Activated gamma-delta T cell treated with anti-CD3 and anti-CD28 coated beads, Interleukin-2, amount 50 U/mL, for 16 hours (primary cell): ENCODE data around the gene RFC3.
"Not testable (repeated sequence)": the region's sequence is repeated elsewhere in the genome, so short reads cannot be mapped to it uniquely, and the experiment has no call there.

Experiments used
- DNase-seq: peaks from one replicate; pipeline ENCODE4 v3.0.0-alpha.2; 2020; ENCODE audit warnings: low read depth

Gene RFC3, protein sequence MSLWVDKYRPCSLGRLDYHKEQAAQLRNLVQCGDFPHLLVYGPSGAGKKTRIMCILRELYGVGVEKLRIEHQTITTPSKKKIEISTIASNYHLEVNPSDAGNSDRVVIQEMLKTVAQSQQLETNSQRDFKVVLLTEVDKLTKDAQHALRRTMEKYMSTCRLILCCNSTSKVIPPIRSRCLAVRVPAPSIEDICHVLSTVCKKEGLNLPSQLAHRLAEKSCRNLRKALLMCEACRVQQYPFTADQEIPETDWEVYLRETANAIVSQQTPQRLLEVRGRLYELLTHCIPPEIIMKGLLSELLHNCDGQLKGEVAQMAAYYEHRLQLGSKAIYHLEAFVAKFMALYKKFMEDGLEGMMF

DNA sequence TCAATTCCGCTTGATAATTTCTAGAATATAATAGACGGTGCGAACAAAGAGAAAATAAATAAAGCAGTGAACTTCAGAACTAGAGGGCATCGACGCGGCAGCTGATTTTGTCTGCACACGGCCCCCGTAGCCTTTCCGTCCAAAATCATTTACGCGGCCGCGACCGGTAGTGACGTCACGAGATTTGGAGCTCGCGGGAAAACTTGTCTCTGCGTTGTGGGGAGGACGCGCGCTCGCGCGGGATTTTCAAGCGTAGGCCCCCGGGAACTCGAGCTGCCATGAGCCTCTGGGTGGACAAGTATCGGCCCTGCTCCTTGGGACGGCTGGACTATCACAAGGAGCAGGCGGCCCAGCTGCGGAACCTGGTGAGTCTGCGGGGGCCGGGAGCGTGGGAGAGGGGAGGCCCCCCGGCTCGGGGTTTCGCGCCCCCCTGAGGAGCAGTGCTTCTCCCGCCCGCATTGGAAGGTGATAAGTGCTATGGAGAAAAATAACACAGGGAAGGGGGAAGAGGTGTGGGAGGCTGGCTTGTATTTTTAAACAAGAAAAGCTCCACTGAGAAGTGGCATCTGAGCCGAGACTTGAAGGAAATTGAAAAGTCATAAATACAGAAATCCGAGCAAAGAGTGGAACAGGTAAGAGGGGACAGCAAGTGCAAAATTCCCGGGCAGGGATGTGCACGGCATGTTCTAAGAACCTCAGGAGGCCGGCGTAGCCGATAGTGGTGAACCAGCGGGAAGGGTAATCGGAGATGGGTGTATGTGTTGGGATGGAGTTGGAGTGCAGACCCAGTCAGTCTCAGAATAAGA, at the start of gene RFC3:
TSS of gene RFC3 (plus strand) at position 249 of the 806 bp plus-strand sequence. CDS start at position 279, 30 bp downstream.
- peak; percentile 85 for DNase-seq

DNA sequence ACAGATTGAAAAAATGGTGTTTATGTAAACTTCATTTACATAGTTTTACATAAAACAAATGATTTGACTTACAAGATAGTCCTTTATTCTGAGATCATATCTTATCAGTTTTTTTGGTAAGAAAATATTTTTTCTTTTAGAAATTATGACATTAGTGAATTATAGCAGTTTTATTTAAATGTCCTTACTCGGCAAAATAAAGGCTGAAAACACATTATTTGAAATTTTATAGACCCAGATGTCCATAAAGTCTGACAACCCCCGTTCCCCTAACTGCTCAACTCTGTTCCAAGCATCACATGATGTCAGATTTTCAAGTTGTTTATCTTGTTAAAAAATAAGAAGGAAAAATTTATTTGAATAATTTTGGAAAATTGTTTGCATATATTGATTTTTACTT, 46.7 kb upstream of the RFC3 start:
- DNase-seq, result no peak

DNA sequence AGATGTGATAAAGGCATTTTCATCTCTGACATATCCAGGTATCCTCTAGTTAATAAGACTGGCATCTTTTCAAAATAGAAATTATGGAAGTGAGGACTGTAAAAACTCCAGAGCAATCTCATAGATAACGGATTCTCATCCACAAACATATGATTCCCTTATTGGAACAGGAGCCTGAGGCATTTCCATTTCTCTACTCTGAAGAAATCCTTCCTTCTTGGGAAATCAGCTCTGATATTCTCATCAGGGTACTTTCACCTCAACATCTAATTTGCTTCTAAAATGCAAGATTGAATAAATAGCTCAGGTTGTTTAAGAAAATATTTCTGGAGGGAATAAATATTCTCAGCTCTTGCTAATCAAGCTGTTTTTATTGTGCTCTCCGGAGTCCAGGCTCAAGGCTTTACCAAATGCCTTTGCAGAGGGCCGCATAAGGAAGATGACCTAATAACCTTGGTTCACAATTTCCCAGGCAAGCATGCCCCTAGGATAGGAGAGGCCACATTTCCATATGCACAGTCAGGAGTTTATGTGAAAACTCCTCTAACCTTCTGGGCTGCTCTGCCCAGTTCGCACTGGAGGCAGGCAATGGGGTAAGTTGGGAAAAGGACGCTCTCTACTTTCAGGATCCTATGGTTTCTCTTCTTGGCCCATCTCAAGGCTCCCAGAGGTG, 44.0 kb upstream of the RFC3 start:
- no peak for DNase-seq

DNA sequence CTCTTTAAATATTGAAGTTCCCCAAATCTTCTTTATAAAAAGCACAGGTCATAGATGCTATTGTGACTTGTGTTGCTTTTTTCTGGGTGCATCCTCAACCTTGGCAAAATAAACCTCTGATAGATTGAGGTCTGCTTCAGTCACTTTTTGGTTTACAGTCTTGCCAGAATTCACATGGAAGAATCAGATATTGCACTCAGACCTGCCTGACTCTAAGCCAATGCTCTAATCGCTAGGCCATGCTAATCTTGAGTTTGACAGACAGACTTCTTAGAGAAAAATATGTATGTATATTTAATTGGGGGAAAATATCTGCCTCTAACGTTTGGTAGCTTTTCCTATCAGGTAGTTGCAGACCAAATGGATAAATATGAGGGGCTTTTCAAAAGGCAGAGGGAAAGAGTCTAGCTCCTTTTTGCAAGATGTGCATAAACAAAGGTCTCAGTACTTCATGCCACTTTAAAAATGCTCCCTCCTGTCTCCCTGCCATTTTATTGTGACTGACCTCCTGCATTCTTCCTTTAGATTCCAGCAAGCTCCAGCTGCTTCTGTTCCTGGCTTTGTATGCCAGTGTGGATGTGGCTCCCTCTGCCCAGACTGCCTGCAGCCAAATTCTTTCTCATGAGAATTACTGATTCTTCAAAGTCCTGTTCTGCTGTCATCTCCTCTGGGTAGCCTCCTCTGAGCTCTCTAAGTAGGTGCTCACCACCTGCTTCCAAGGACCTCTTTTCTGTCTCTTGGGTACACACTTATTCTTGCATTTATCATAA, 42.4 kb upstream of the RFC3 start:
- DNase-seq, result no peak

DNA sequence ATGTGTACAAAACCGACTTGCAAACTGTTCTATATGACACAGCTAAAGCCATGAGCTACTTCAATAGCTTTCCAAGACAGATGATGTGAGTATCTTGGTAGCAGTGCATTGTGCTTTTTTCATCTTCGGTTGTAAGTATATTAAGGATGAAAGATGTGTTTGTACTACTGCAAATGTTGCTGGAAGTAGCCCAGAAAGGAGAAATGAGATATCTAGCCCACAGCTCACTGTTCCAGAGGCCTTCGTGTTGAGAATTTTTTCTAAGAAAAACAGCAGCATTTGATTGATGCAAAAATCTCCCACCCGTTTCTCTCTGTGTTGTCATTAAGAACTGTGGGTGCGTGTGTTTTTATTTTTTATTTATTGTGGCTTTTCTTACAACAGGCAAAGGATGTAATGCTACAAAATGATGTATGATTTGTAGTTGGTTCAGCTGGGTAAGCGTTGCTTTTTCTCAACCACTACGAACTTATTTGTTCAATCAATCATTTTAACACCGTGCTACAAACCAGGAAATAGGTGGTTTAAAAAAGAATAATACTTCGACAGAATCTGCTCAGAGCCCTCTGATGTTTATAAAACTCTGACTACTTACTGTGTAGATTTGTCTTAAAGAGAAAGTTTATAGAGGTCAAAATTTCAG, 41.6 kb upstream of the RFC3 start:
- DNase-seq, result no peak

DNA sequence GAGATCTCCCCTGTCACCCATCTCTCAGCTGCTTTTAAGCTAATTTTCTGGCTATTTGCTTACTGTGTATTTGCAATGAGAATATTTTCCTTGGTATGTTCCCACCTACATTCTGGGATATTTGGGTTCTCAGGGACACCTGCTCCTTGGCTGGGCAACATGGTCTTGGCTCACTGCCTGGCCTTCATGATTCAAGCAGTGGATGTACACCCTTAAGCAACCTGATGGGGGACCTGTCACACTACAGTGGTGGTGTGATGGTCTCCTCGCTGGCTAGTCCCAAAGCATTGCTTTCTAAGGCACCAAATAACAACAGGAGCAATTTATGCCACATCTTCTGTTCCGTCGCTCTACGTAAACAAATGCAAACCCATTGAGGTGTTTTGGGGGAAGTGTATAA, 35.3 kb upstream of the RFC3 start:
- no peak for DNase-seq

DNA sequence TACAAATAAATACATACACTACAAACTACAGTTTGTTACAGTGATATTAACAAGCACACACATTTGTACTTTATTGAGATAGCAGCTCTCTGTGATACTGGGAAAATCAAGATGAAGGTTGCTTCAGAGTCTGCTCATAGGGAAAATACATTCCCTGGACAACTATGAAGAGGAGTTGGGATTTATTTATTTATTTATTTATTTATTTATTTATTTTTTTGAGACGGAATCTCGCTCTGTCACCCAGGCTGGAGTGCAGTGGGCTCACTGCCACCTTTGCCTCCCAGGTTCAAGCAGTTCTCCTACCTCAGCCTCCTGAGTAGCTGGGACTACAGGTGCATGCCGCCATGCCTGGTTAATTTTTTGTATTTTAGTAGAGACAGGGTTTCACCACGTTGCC, 34.7 kb upstream of the RFC3 start:
- DNase-seq, result not testable (repeated sequence)

DNA sequence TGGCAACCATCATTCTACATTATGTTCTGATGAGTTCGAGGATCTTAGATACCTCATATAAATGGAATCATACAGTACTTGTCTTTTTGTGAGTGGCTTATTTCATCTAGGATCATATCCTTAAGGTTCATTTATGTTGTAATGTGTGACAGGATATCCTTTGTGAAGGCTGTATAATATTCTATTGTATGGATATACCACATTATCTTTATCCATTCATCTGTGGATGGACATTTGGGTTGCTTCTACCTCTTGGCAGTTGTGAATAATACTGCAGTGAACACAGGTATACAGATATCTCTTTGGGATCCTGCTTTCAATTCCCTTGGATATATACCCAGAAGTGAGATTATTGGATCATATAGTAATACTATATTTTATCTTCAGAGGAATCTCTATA, 33.2 kb upstream of the RFC3 start:
- DNase-seq, result no peak

DNA sequence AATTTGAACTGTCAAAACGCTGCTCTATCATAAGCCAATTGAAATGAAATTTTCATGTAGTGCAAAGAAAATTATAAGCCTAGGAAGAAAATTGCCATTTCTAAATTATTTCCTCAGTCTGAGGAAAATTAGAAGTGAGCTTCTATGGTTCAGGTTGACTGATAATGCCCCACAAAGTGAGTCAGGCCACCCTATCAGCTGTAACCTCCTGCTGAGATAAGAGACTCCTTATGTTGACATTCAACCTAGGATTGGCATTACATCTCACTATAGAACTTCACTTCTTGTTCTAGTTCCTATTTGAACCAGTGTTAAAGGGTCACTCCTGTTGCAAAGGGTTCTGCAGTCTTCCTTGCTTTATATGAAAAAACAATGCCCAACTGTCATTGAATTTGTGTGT, 32.6 kb upstream of the RFC3 start:
- DNase-seq, result no peak

DNA sequence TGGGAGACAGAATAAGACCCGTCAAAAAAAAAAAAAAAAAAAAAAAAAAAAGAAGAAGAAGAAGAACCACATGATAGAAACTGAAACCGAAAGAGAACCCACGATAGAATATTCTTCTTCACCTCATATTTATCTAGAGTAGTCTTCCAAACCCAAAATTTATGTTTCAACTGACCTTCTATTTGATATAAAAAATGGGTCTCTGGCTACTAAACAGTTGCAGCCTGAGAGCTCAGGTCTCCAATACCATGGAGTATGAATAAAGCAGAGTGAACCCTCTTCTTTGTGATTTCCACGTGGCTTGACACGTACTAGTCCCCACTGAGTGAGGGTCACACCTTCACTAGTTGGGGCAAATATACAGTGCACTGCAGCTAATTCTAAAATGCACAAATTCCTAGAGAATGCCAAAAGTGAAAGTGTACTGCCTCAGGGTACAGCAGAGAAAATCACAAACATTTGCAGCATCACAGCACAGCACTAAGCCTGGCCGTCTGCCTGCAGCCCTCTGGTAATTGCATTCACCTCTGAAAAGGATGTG, 30.8 kb upstream of the RFC3 start:
- DNase-seq, result no peak

DNA sequence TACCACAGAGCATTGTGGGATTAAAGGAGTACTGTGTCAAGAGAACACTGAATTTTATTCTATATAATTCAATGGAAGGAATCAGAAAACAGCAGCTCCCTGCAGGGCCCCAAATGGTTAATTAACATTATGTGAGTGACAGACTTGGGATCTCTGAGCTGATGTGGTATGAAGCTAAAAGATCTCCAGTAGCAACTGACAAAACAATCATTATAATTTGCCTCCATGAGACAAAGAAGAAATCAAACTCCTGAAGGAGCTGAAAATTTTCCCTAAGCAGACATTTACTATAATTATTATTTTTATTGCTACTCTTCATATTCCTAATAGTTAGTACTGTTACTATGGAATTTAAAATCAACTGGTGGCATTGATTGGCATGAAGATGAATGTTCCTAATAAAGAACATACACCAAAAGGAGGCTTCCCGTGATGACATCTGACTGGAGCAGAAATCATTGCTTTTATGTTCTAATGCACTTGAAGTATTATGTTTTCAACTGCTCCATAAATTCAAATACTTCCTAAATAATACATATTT, 28.8 kb upstream of the RFC3 start:
- no peak for DNase-seq

DNA sequence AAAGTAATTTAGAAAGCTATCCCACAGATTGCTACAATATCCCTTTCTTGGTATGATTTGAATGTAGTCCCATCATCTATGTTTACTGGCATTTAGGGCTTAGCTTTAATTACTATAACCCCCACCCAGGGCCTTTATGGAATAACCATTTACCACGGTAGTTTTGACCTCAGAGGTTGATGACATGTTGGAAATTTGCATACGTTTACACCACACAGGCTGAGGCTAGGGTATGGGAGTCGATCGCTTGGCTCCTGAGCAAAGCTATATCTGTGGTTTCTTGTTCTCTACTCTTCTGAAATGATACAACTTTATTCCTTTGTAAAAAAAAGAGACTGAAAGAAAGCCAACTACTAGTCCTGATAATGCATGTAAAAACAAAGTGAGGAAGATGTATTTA, 28.2 kb upstream of the RFC3 start:
- no peak for DNase-seq

DNA sequence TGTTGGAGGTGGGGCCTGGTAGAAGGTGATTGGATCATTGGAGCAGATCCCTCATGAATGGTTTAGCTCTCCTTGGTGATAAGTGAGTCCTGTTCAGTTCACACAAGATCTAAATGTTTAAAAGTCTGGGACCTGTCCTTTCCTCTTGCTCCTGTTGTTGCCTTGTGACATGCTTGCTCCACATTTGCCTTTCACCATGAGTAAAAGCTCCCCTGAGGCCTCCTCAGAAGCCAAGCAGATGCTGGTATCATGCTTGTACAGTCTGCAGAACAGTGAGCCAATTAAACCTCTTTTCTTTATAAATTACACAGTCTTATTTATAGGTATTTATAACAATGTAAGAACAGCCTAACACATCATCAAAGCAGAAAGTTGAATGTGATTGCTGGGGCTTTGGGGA, 24.2 kb upstream of the RFC3 start:
- DNase-seq, result no peak

DNA sequence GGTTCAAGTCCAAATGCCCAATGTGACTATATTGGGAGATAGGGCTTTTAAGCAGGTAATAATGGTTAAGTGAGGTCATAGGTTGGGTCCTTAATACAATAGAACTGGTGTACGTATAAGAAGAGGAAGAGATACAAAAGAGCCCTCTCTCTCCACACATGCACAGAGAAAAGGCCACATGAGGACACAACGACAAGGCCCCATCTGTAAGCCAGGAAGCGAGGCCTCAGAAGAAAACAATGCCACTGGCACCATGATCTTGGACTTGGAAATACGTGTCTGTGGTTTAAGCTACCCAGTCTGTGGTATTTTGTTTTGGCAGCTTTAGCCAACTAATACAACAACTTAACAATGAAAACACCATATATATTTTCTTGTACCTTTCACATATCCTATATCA, 23.4 kb upstream of the RFC3 start:
- no peak for DNase-seq

DNA sequence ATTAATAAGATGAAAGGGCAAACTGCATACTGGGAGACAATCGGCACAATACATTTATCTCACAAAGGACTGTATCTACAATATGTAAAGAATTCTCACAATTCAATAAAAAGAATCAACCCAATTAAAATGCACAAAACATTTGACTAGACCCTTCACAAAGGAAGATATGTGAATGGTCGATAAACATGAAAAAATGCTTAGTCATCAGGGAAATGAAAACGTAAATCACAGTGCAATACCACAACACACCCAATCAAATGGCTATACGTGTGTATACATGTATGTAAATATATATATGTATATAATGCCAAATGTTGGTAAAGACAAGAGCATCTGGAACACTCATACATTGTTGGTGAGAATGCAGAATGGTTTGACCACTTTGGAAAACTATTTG, 21.9 kb upstream of the RFC3 start:
- DNase-seq, result no peak

DNA sequence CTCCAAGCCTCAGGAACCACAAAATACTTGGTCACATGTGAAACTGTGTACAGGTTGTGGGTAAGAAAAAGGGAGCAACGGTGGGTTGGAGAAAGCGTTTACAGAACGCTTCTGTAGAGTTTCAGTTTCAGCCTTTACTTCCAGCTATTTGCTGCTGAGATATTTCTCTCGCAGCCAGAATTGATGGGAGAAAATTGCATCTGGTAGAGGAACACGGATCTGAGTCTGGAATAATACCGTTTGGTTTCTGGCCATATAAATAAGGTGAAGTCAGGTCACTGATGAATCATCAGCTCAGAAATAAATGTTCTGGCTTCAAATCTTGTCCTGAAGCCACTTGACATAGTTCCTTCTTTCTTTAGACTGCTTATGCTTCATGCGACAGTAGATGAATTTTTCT, 20.3 kb upstream of the RFC3 start:
- no peak for DNase-seq

DNA sequence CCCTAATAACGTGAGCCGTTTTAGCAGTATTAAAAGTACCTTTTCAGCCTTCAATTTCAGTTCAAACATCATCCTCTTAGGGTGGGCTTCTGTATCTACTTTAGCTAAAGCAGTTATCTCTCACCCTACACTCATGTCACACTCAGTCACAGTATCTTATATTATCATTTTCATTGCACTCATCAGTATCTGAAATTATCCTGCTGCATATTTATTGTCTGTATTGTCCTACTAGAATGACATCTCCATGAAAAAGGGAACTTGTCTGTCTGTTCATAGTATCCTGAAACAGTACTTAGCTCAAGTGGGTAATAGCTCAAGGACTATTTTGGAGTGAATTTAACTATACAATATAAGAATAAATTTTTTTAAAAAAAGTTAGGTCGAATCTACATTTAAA, 19.9 kb upstream of the RFC3 start:
- no peak for DNase-seq

DNA sequence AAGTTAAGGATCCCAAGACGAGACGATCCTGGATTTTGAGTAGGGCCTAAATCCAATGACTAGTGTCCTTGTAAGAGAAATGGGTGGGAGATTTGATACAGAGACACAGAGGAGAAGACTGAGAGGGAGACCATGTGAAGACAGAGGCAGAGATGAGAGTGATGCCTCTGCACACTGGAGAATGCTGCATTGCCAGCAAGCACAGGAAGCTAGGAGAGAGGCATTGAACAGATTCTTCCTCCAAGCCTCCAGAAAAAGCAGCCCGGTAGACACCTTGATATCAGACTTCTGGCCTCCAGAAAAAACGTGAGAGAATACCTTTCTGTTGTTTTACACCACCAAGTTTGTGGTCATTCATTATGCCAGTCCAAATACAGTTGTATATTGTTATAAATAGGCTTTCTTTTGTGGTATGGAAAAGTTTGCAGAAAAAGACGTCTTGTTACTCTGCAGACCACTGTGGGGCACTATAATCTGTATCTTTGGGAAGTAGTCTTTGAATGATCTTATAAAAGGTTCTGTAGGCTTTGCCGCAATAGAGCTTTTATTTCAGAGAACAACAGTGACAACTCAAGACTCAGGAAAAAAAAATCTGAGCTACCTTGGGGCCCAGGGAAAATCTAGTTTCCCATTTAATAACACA, 17.9 kb upstream of the RFC3 start:
- DNase-seq, result no peak

DNA sequence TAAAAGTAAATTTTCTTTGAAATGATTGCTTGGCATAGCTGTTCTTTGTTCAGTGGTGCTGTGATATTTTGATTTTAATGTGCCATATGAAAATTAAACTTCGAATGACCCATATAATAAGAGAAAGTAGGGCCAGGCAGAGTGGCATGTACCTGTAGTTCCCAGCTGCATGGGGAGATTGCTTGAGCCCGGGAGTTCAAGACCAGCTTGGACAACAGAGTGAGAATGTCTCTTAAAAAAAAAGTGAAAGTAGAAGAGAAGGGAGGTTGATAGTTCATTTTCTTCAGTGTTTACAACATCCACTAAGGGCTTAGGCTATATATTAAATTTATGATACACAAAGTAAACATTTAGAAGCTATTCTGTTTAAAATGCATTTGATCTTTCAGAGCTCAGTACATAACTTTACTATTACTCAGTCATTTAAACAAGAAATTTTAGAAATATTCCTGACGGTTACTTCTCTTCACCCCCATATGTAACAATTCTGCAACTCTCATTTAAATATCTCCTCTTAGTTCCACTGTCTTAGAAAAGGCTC, 17.2 kb upstream of the RFC3 start:
- no peak for DNase-seq

DNA sequence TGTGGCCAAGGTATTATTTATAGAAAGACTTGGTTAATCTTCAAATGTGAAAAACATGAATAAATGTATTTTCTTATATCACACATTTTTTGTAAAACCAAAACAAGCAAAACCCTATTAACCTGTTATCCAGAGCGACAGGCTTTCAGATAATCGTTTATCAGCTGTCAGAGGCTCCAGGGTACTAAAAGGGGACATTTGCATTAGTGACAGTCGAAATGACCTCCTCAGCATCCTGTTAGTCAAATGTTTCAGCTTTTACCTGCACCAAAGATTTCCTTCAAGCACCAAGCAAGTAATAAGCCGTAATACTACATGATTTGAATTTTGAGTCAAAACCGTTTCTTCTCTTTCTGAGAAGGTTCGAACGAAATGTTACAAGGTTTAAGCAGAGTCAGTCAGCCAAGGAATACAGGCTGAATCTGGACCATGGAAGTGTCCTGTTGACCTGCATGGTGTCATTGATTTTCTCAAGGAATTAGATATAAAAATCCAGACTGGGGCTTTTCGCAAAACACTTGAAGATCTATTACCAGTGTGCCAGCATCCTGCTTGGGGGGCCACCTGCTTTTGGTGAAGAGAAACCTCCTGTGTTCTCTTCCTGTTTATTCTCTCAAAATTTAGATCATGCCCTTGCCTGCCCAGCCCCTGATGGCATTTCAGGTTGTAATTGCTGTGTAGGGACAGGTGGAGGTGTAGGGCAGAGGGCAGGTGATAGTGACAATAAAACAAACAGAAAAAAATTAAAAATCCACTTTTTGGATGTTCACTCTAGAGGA, 11.3 kb upstream of the RFC3 start:
- DNase-seq, result no peak
